ENCODE results near the gene RALGPS2.

- TF ChIP-seq, protein P1, sequence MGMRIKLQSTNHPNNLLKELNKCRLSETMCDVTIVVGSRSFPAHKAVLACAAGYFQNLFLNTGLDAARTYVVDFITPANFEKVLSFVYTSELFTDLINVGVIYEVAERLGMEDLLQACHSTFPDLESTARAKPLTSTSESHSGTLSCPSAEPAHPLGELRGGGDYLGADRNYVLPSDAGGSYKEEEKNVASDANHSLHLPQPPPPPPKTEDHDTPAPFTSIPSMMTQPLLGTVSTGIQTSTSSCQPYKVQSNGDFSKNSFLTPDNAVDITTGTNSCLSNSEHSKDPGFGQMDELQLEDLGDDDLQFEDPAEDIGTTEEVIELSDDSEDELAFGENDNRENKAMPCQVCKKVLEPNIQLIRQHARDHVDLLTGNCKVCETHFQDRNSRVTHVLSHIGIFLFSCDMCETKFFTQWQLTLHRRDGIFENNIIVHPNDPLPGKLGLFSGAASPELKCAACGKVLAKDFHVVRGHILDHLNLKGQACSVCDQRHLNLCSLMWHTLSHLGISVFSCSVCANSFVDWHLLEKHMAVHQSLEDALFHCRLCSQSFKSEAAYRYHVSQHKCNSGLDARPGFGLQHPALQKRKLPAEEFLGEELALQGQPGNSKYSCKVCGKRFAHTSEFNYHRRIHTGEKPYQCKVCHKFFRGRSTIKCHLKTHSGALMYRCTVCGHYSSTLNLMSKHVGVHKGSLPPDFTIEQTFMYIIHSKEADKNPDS (CRISPR knock-in tag; IDR thresholded peaks at IDR 0.05): no peak
- no peak for TF ChIP-seq GABPB1 (CRISPR knock-in tag; IDR thresholded peaks at IDR 0.05)
- TF ChIP-seq ZNF660 (CRISPR knock-in tag; IDR thresholded peaks at IDR 0.05; ENCODE audit: borderline replicate concordance, low read depth): no peak
- no peak for TF ChIP-seq ZNF777 (CRISPR knock-in tag; IDR thresholded peaks at IDR 0.05)
- TF ChIP-seq REST (IDR thresholded peaks at IDR 0.05; ENCODE audit: borderline replicate concordance in 1 of 2, low read depth in 1 of 2, low read length in 2 of 2): no peak
- no peak for TF ChIP-seq ESRRA (CRISPR knock-in tag; IDR thresholded peaks at IDR 0.05; ENCODE audit: low read depth)
These were observed 207.5 kb downstream of the RALGPS2 start for GRCh38 chr1:178932552-178932906.

Data from HepG2 (cell line).